Measurements from ENCODE around the gene NR1I2.

NR1I2 gene

DNA sequence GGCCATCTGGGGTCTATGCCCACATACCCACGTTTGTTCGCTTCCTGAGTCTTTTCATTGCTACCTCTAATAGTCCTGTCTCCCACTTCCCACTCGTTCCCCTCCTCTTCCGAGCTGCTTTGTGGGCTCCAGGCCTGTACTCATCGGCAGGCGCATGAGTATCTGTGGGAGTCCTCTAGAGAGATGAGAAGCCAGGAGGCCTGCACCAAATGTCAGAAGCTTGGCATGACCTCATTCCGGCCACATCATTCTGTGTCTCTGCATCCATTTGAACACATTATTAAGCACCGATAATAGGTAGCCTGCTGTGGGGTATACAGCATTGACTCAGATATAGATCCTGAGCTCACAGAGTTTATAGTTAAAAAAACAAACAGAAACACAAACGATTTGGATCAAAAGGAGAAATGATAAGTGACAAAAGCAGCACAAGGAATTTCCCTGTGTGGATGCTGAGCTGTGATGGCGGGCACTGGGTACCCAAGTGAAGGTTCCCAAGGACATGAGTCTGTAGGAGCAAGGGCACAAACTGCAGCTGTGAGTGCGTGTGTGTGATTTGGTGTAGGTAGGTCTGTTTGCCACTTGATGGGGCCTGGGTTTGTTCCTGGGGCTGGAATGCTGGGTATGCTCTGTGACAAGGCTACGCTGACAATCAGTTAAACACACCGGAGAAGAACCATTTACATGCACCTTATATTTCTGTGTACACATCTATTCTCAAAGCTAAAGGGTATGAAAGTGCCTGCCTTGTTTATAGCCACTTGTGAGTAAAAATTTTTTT lies 35.9 kb downstream of the NR1I2 start:
- DNase-seq = no peak
- intact Hi-C loops (cut with DNase I) = no loop called here

DNA sequence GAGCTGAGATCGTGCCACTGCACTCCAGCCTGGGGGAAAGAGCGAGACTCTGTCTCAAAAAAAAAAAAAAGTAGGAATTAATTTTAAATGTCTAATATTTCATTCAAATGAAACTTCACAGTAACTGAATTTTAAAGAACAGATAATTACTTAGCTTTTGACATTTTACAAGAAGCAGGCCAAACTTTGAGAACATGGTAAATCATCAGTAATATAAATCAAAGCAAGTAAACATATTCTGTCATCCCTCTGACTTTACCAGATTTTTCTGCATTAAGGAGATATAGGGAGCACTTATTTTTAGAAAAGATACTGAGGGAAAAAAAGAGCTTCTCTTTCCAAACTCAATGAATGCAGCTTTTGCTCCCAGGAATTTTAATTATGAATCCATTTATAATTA lies 37.0 kb downstream of the NR1I2 start:
- DNase-seq = no peak
- intact Hi-C loops (cut with DNase I) = no loop called here

DNA sequence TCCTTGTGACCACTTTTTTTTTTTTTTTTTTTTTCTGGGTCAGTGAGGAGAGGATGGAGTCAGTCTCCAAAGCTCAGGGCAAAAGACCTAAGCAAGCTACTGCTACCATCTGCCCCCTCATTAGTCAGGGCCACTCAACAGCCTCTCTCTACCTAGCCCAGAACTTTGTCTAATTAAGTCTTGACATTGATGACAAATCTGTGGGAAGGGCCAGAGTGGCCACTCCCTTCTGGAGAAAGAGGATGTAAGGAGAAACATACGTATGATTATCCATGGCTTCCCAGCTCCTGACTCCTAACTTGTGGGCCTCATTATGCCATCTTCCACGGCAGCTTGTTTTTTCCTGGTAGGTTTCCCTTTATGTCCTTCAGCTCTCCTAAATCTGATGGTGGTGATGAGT lies 37.9 kb downstream of the NR1I2 start:
- no peak for DNase-seq
- intact Hi-C loops (cut with DNase I) = no loop called here

DNA sequence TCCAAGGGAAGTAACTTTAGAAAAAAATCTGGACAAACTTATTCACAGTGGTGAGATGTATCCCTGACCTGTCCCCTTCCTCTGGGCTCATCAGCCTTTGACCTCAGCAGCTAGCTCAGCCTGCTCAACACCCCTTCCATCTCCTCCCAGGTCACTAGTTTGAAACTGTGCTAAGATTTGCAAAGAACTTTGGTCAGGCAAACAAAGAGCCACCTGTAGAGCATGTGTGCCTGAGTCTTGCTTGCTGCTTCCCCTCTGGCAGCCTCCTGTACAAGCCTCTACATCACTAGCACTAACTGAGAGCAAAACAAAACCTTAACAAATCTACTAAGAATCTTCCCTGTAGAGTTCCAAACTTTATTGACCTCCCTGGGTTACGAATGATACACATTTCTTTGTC lies 43.9 kb downstream of the NR1I2 start:
- intact Hi-C loops (cut with DNase I) = no loop called here
- no peak for DNase-seq

DNA sequence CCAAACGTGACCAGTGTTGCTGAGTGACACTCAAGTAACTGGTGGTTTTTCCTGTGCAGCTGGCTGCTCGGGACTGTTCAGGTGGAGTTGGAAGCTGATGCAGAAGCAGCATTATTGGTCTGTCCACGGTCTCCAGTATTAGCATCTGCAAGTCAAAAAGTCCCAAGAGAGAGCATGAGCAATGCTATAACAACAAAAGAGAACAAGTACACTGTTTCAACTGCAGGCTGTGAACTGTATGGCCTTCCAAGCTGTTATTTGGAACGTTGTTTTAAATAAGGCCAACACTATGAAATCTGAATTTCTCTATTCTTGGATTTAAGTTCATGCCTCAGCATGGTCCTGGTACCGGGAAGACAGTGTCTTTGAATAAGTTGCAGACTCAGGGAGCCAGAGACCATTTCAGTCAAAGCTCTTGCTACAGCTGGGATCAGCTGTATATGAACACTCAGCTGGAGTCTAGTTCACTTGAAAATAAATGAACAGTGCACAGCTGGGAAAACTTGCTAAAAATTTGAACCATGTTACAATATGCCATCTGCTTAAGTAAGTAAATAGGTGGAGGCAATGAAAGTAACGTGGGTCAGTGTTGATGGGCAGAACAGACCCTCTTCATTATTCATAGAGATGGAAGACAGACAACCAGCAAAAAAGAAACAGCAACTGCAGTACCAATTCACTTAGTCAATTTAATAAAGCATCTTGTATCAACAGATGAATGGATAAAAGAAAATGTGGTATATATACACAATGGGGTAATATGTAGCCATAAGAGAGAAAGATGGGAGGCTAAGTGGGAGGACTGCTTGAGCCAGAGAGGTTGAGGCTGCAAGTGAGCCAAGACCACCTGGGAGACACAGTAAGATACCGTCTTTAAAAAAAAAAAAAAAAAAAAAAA lies 45.1 kb downstream of the NR1I2 start:
- intact Hi-C loops (cut with DNase I) = no loop called here
- DNase-seq = no peak

DNA sequence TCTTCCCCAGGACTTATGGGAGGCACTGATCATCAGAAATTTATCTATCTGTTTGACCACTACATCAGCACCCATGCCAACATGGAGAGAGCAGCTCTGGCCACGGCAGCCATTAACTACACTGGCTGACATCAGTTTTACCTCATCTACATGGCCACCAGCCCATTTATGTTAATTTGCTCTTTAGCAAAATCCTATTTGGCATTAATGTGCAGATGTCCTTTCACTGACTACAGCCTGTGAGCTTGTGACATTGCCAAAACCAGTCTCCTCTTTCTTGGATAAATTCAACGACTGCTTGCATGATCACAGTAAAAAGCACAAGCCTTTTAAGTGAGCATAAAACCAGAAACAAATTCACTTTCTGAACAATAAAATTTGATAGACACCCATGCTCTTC lies 47.5 kb downstream of the NR1I2 start:
- intact Hi-C loops (cut with DNase I) = no loop called here
- no peak for DNase-seq

DNA sequence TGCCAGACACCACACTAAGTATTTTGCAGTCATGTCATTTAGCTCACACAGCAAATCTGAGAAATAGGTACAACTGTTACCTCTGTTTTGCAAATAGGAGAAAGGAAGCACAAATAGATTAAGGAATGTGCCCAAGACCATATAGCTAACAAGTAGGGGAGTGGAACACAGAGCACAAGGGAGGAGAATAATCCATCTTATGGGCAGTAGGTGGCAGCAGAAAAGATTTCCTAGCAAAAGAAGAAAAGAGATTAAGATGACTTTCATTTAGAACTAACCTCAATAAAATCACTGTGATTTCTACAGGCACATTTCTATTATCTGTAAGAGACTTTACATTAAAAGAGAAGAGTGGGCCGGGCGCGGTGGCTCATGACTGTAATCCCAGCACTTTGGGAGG lies 49.1 kb downstream of the NR1I2 start:
- no peak for DNase-seq

DNA sequence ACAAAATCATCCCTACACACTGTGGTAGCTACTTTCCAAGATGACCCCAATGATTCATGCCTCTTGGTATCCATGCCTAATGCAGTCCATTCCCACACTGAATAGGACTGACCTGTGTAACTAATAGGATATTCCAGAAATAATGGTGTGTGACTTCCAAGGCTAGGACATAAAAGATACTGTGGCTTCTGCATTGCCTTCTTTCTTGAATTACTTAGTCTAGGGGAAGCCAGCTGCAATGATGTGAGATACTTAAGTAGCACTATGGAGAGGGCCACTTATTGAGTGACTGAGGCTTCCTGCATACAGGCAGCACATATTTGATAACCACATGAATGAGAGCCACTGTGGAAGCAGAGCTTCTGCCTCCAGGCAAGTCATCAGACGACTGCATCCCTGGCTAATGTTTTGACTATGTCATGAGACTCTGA lies 50.1 kb downstream of the NR1I2 start:
- intact Hi-C loops (cut with DNase I) = no loop called here
- no peak for DNase-seq

More for the DNA sequence above, 49.1 kb downstream of the NR1I2 start:
- intact Hi-C loops (cut with DNase I) = no loop called here

DNA sequence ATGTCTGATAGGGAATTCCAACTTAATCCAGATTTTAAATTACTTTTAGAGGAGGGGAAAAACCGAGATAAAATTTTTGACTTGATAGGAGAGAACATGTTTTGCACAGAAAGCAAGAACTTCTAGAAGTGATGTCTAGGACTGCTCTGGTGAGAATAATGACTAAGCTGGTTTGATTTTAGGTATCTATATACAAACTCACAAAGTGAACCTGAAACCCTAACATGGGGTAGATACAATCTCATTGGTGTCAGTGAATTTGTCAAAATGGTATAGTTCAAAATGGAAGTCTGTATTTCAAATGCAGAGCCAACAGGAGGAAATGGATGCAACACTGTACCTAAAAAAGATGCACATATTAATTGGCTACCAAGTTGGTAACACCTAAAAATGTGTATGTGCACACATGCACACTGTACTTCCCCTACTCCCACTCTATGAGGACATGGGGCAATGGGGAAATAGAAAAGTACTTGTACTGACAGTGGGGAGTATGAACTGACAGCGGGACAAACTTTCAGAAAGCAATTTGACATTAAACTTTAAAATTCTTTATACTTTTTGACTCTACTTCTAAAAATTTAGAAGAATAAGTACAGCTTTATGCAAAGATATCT lies 53.0 kb downstream of the NR1I2 start:
- no peak for DNase-seq
- intact Hi-C loops (cut with DNase I) = no loop called here

DNA sequence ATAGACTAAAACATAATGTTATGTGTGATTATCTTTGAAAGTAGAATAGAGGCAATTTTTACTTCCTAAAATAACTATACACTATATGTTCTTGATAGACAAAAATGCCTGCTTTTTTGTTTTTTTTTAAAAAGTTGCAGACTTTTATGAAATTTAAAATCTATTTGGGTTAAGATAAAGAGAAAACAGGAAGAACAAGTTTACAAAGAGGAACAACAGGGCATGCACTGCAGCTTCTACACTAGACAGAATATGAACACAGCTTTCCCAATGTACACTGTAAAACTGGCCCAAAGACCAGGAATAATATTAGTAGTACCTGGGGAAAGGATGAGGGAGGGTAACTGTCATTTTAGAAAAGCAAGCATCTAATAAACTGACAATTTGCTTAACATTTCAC lies 53.7 kb downstream of the NR1I2 start:
- intact Hi-C loops (cut with DNase I) = no loop called here
- no peak for DNase-seq

DNA sequence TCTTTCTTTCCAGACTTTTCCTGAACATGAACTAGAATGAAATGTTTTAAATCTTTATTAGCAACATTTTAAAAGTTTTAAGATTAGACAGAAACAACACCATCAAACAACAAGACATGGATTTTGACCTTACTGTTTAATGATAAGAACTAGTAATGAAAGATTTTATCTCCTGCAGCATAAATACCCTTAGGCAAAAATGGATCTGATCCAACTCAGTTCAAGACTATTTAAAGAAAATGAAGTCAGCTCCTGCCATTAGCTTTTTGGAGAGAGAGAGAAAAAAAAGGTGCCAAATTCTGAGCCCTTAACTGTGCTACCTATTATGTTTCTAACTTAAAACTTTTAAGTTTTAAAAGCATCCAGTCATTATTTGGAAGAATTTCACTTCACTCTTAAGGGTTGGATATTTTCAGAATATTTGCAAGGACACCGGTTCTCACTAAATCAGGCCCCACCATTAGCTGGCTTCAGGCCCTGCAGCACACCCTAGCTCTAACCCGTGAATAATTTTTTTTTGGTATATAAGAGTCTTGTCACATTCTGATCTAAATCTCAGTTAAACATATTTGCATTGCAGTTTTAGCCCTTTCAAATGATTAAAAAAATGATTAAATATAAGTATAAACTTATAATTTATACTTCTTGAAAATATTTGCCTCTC lies 60.0 kb downstream of the NR1I2 start:
- DNase-seq = no peak
- intact Hi-C loops (cut with DNase I) = no loop called here

DNA sequence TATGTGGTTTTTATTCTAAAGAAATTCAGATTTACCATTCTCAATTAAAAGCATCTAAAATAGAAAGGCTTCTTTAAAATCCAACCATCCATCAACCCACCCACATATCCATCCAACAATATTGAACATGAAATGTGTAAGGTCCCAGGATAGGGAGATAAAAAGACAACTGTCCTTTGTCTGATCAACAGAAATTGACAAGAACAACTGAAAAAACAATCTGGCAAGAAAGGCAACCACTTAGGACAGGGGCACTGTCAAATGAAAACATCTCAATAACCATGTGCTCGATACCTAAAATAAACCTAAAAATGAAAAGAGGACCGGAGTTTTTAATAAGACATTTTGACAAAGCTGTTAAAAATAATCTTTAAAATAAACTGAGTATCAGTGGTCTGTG lies 67.2 kb downstream of the NR1I2 start:
- intact Hi-C loops (cut with DNase I) = no loop called here
- DNase-seq = no peak

DNA sequence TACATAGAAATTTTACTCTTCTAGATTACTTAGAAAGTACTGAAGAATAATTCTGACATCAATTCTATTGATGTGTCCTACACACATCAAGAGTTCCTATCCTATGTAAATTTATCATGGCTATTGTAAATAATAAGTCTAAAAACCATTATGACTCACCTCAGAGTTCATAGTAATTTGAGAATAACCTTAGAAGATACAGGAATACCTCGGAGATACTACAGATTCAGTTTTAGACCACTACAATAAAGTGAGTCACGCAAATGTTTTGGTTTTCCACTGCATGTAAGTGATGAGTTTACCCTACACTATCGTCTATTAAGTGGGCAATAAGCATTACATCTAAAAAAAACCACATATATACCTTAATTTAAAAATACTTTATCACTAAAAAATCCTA lies 74.8 kb downstream of the NR1I2 start:
- no peak for DNase-seq
- intact Hi-C loops (cut with DNase I) = no loop called here

DNA sequence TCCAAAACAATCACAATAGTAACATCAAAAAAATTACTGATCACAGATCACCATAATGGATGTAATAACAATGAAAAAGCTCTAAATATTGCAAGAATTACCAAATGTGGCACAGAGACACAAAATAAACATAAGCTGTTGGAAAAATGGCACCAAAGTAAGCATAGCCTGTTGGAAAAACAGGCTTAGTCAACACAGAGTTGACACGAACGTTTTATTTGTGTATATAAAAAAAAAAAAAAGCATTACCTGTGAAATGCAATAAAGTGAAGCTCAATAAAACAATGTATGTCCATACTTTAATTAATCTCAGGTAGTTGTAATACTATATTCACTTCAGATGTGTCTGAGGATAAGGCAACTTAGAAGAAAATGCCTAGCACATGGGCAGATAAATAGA lies 77.1 kb downstream of the NR1I2 start:
- no peak for DNase-seq
- intact Hi-C loops (cut with DNase I) = no loop called here

DNA sequence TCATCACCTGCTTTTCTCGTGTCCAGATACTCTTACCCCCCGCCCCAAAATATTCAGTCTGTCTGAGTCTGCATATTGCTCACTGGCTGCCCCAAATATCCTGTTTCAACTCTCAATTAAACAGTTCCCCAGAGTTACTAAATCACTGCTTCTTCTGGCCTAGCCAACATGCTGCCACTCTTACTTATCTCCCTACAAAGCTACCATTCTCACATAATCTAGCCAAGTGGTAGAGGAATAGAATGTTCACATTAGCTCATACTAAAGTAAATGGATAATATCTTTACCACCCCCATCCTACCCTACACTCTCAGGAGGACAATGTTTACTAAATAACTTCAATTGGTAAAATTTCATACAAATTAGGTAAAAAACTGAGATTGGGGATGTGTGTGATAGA lies 77.8 kb downstream of the NR1I2 start:
- intact Hi-C loops (cut with DNase I) = no loop called here
- no peak for DNase-seq

DNA sequence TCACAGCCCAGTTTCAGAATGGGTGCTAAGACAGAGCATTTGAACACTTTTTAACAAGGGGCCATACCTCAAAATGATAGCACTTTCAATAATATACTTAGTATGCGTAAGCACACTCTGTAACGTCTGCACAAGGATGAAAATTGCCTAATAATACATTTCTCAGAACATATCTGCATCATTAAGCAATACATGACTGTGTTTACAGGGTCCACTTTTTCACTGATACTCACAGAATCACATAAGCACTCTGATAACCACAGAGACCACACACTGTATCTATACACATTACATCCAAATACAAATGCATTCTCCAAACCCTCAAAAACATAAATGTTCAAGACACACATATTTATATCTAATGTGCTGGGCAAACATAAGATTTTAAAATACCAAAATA lies 79.8 kb downstream of the NR1I2 start:
- no peak for DNase-seq
- intact Hi-C loops (cut with DNase I) = no loop called here

DNA sequence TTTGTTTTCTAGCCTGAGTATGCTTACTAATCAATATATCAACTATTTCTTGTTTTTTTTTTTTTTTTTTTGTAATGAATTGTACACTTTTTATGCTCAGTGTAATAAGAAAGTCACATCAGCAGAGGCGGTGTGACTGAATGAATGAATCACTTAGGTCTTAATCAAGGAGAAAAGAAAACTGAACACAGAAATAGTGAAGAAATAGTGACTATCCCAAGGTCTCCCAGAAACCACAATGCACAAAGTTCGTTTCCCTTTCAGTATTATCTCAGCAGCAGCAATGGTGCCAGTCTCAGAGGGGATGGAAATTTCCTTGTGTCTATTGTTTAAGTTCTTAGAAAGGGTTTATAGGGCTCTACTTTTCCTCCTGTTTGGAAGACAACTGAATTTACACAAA lies 80.7 kb downstream of the NR1I2 start:
- no peak for DNase-seq
- intact Hi-C loops (cut with DNase I) = no loop called here

DNA sequence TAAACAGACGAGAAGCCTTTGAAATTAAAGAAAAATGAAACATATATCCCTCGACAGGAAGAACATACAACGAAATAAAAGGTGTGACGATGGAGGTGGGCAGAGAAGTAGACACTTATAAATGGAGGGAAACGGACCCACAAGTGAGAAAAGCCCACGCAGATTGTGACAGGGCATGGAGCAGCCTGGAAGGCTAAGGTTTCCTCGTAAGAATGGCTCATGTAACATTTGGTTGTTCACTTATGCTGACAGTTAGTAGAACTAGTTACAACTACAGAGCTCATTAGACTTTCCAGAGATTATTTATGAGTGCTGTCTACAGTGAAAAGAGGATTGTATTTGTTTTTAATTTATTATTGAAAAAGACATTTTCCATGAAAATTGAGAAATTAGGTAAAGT lies 82.6 kb downstream of the NR1I2 start:
- no peak for DNase-seq
- intact Hi-C loops (cut with DNase I) = no loop called here
